ENCODE measurements around the gene PTPRE. TPM values are rescaled to one million over a fixed set of nuclear protein-coding genes. Genes with fewer than 3 reads are reported as not detected.
"Not testable (repeated sequence)": the region's sequence is repeated elsewhere in the genome, so short reads cannot be mapped to it uniquely, and the experiment has no call there.

The PTPRE gene
- polyA plus RNA-seq, 12 donors: 3.9 to 17.8 (median 7.2) TPM; not detected in 1

- DNase-seq: no peak
These were observed 184.8 kb downstream of the PTPRE start for GRCh38 chr10:128091636-128092210.

- no peak for DNase-seq
These were observed 185.6 kb downstream of the PTPRE start for GRCh38 chr10:128092454-128092853.

GRCh38 chr10:128094596-128094995, 187.7 kb downstream of the PTPRE start:
- DNase-seq: not testable (repeated sequence)

GRCh38 chr10:128095027-128095752, 188.3 kb downstream of the PTPRE start:
- no peak for DNase-seq

GRCh38 chr10:128095753-128096469, 189.0 kb downstream of the PTPRE start:
- no peak for DNase-seq

GRCh38 chr10:128096486-128097199, 189.7 kb downstream of the PTPRE start:
- no peak for DNase-seq

- DNase-seq: no peak
These were observed 190.9 kb downstream of the PTPRE start for GRCh38 chr10:128097783-128098182.

GRCh38 chr10:128098631-128099030, 191.7 kb downstream of the PTPRE start:
- no peak for DNase-seq

- DNase-seq: no peak
These were observed 193.0 kb downstream of the PTPRE start for GRCh38 chr10:128099901-128100300.

- DNase-seq: no peak
These were observed 195.0 kb downstream of the PTPRE start for GRCh38 chr10:128101901-128102300.

GRCh38 chr10:128102480-128103228, 195.8 kb downstream of the PTPRE start:
- no peak for DNase-seq

- DNase-seq: no peak
These were observed 196.4 kb downstream of the PTPRE start for GRCh38 chr10:128103229-128103714.

GRCh38 chr10:128105383-128105782, 198.5 kb downstream of the PTPRE start:
- DNase-seq: no peak

- DNase-seq: no peak
These were observed 202.8 kb downstream of the PTPRE start for GRCh38 chr10:128109707-128110106.

- no peak for DNase-seq
These were observed 203.4 kb downstream of the PTPRE start for GRCh38 chr10:128110339-128110738.

- DNase-seq: no peak
These were observed 204.8 kb downstream of the PTPRE start for GRCh38 chr10:128111696-128112095.

- no peak for DNase-seq
These were observed 206.1 kb downstream of the PTPRE start for GRCh38 chr10:128113026-128113425.

GRCh38 chr10:128114901-128115300, 208.0 kb downstream of the PTPRE start:
- DNase-seq: no peak

GRCh38 chr10:128115356-128115755, 208.5 kb downstream of the PTPRE start:
- no peak for DNase-seq

- no peak for DNase-seq
These were observed 209.3 kb downstream of the PTPRE start for GRCh38 chr10:128116187-128116586.

GRCh38 chr10:128116851-128117615, 210.1 kb downstream of the PTPRE start:
- DNase-seq: no peak

All from muscle of arm (tissue), 12 donors.